HepG2 (cell line): ENCODE measurements around the gene MRM2. TPM values are rescaled to one million over a fixed set of nuclear protein-coding genes. Genes with fewer than 3 reads are reported as not detected.

Source experiments
- ATAC-seq: fragments of 200-7000 bp; cut with Tn5 transposase; 3 replicates; pipeline ENCODE4 v1.9.1; 2020; ENCODE audit warnings: mild to moderate bottlenecking, moderate library complexity
- BruUV-seq: library from RNA; stranded (reverse); fragments of 400-500 nt; replicated peaks from 2 replicates; lab custom pipeline; 2021; lab: Mats Ljungman, UMichigan
- CTCF ChIA-PET: fragments of 300-600 bp; formaldehyde crosslinking; extraction: SDS; loops from one replicate; lab custom pipeline; 2021; ENCODE audit warnings: low total read pairs, inconsistent platforms, low intra/inter-chr PET ratio; lab: Yijun Ruan, JAX
- POLR2A ChIA-PET: fragments of 350-600 bp; sonication (Branson Sonifier 250); formaldehyde crosslinking; loops from one replicate; lab custom pipeline; 2020; ENCODE audit warnings: antibody characterized with exemption, inconsistent platforms; lab: Yijun Ruan, JAX
- DNase-seq: peaks from one replicate; pipeline ENCODE4 v3.0.0-alpha.2; 2015; ENCODE audit warnings: low spot score
- FAIRE-seq: peaks from 3 replicates; lab custom pipeline; 2011; peaks lifted over from hg19 to GRCh38; lab: Jason Lieb, UNC
- H2AFZ ChIP-seq: one replicate; pipeline ENCODE4 v1.6.1; 2011; ENCODE audit warnings: low read length, inconsistent platforms
- H3K27ac ChIP-seq: fragments of 300-600 bp; 3 replicates; pipeline ENCODE4 v1.8.0; 2011; ENCODE audit warnings: mixed run types, mild to moderate bottlenecking, mixed read lengths, low read length, inconsistent platforms; ENCODE audit not compliant: insufficient read depth; ENCODE audit errors: extremely low read length
- H3K27me3 ChIP-seq, 2 experiments: fragments of 200-600 bp in 1 of 2; 2 replicates in 1 of 2; 3 replicates in 1 of 2; pipeline versions ENCODE4 v1.6.0 to v1.8.0; 2011; ENCODE audit warnings: low read length in 2 of 2, mild to moderate bottlenecking in 2 of 2, moderate library complexity in 2 of 2, inconsistent platforms in 1 of 2; ENCODE audit not compliant: insufficient read depth in 2 of 2, control insufficient read depth in 1 of 2
- H3K36me3 ChIP-seq, 2 experiments: fragments of 200-600 bp in 1 of 2; replicated peaks in 1 of 2; 2 replicates in 1 of 2; 3 replicates in 1 of 2; pipeline versions ENCODE4 v1.5.1 to v1.8.0; 2011; ENCODE audit warnings: low read length in 2 of 2, inconsistent platforms in 1 of 2; ENCODE audit not compliant: insufficient read depth in 2 of 2, control insufficient read depth in 1 of 2
- H3K4me1 ChIP-seq: 2 replicates; pipeline ENCODE4 v1.5.1; 2012; ENCODE audit warnings: low read length, inconsistent platforms; ENCODE audit not compliant: insufficient read depth
- H3K4me2 ChIP-seq: 2 replicates; pipeline ENCODE4 v1.6.0; 2011; ENCODE audit warnings: low read depth, low read length, inconsistent platforms
- H3K4me3 ChIP-seq, 3 experiments: fragments of 200-600 bp in 1 of 3; sonication (generic), shearing (Covaris generic) in 1 of 3; replicated peaks in 1 of 3; 2 replicates each; pipeline ENCODE4 v1.5.1; 2011 to 2016; ENCODE audit warnings: low read length in 3 of 3, inconsistent platforms in 2 of 3, low read depth in 2 of 3, mild to moderate bottlenecking in 2 of 3, control low read depth in 1 of 3, mixed read lengths in 1 of 3; ENCODE audit not compliant: insufficient read depth in 1 of 3
- H3K79me2 ChIP-seq: one replicate; pipeline ENCODE4 v1.6.1; 2011; ENCODE audit warnings: low read length, inconsistent platforms; ENCODE audit not compliant: insufficient read depth
- H3K9ac ChIP-seq: 2 replicates; pipeline ENCODE4 v1.6.0; 2011; ENCODE audit warnings: mild to moderate bottlenecking, low read depth, low read length, inconsistent platforms; ENCODE audit not compliant: insufficient read depth
- H3K9me3 ChIP-seq: 2 replicates; pipeline ENCODE4 v1.5.1; 2012; ENCODE audit warnings: mild to moderate bottlenecking, low read length
- H4K20me1 ChIP-seq: 2 replicates; pipeline ENCODE4 v1.6.0; 2011; ENCODE audit warnings: inconsistent platforms, mild to moderate bottlenecking, low read length, moderate library complexity; ENCODE audit not compliant: insufficient read depth
- ATF1 ChIP-seq: IDR thresholded peaks from 2 replicates; pipeline ENCODE4 v1.6.1; 2016; ENCODE audit warnings: mild to moderate bottlenecking, control low read depth
- CHD2 ChIP-seq: IDR thresholded peaks from 2 replicates; pipeline ENCODE4 v1.6.1; 2011; ENCODE audit warnings: low read depth, low read length, improper control_type of control experiment
- HMG20A ChIP-seq: IDR thresholded peaks from 2 replicates; pipeline ENCODE4 v1.6.1; 2016; ENCODE audit warnings: borderline replicate concordance
- HNF1A ChIP-seq, 2 experiments: sonication (generic) in 1 of 2; formaldehyde crosslinking in 1 of 2; IDR thresholded peaks; 2 replicates each; pipeline versions ENCODE4 v1.4.0 to v1.6.1; 2016 to 2020; ENCODE audit warnings: borderline replicate concordance in 1 of 2, low read depth in 1 of 2, mild to moderate bottlenecking in 1 of 2, missing genetic modification reagents in 1 of 2
- HNRNPK ChIP-seq: fragments of 200-400 bp; formaldehyde crosslinking; IDR thresholded peaks from 2 replicates; pipeline ENCODE4 v1.6.1; 2018; ENCODE audit warnings: low read length, low read depth, moderate library complexity, mild to moderate bottlenecking; ENCODE audit not compliant: poor library complexity, severe bottlenecking
- KDM5B ChIP-seq: sonication (generic); formaldehyde crosslinking; IDR thresholded peaks from 2 replicates; pipeline ENCODE4 v1.4.0; 2020; ENCODE audit warnings: missing genetic modification reagents, mild to moderate bottlenecking, borderline replicate concordance
- RFXANK ChIP-seq: IDR thresholded peaks from 2 replicates; pipeline ENCODE4 v1.6.1; 2016
- ZFP82 ChIP-seq: sonication (generic); formaldehyde crosslinking; IDR thresholded peaks from 2 replicates; pipeline ENCODE4 v1.5.1; 2020; ENCODE audit warnings: mild to moderate bottlenecking, missing genetic modification reagents, borderline replicate concordance
- ZMAT3 ChIP-seq: sonication (generic); formaldehyde crosslinking; conservative IDR thresholded peaks from 2 replicates; pipeline ENCODE4 v1.7.0; 2021; ENCODE audit warnings: missing genetic modification reagents
- ZNF143 ChIP-seq: sonication (generic); formaldehyde crosslinking; IDR thresholded peaks from 2 replicates; pipeline ENCODE4 v1.4.0; 2020; ENCODE audit warnings: missing genetic modification reagents
- ZNF253 ChIP-seq: sonication (generic); formaldehyde crosslinking; IDR thresholded peaks from 2 replicates; pipeline ENCODE4 v1.8.0; 2022; ENCODE audit warnings: mild to moderate bottlenecking, missing genetic modification reagents, borderline replicate concordance
- ZNF329 ChIP-seq: sonication (generic); formaldehyde crosslinking; IDR thresholded peaks from 2 replicates; pipeline ENCODE4 v1.9.0; 2021; ENCODE audit warnings: low read depth, mild to moderate bottlenecking, missing genetic modification reagents
- WGBS: methylation state at CpG from one replicate; pipeline ENCODE4 v1.1.6; 2017; ENCODE audit warnings: low lambda C conversion rate; 5-methylcytosine and 5-hydroxymethylcytosine counted together
- in situ Hi-C: cut with HindIII; loops from 2 replicates; pipeline ENCODE4 v1.10.0; 2017; ENCODE audit warnings: low pct_unique_long_range_greater_than_20kb; ENCODE audit not compliant: extremely low pct_ligation_motif_present
- intact Hi-C: fragments of 100-400 bp; cut with micrococcal nuclease; formaldehyde crosslinking; loops from one replicate; pipeline ENCODE4 v1.10.0; 2022; ENCODE audit not compliant: unreplicated experiment
- polyA plus RNA-seq, 8 experiments: library from polyadenylated mRNA; depleted of rRNA in 3 of 8; stranded (reverse) in 7 of 8; unstranded in 1 of 8; fragments of >200 nt; fragmentation: Illumina TruSeq in 4 of 8; extraction: Trizol in 4 of 8; gene quantifications; 2 replicates each; pipeline versions ENCODE4 v1.2.1 to v1.2.3, GENCODE V29; 2011 to 2016; ENCODE audit warnings: low read depth in 4 of 8, missing spikeins in 1 of 8, mixed read lengths in 1 of 8; ENCODE audit not compliant: insufficient read depth in 1 of 8
- total RNA-seq, 5 experiments: library from RNA; depleted of rRNA; stranded (reverse); fragments of >200 nt; fragmentation: Illumina TruSeq; extraction: Trizol; gene quantifications; 2 replicates each; pipeline ENCODE4 v1.2.3, GENCODE V29; 2016; ENCODE audit warnings: low read depth in 1 of 5
- TF ChIP-seq, protein P1 (sequence below): sonication (generic); formaldehyde crosslinking; IDR thresholded peaks from 2 replicates; pipeline ENCODE4 v1.5.0; 2020; ENCODE audit warnings: mild to moderate bottlenecking, missing genetic modification reagents
- TF ChIP-seq, protein P2 (sequence below): sonication (generic); formaldehyde crosslinking; IDR thresholded peaks from 2 replicates; pipeline ENCODE4 v1.4.0; 2020; ENCODE audit warnings: missing genetic modification reagents

Gene MRM2
- total and polyA plus RNA-seq, 2 of the 13 experiments (the other 11 are each of a cell fraction or from before 2014, with no cell fraction given) = 13.2 to 34.2 TPM

DNA sequence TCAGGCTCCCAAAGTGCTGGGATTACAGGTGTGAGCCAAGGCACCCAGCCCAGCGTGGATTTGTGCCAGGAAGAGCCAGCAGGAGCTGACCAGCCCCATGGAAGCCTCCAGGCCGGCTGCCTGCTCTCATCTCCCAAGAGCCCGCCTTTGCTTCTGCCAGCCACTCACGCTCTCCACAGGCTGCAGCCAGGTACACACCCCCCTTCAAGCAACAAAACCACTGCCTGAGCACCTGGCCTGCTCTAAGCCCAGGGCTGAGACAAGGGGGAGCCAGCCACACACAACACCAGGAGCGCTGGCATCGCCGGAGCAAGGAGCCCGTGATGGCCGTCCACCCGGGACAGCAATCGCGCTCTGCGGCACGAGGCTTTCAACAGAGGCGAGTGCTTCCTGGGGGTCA is 43.8 kb downstream of the MRM2 start (continued):
- TF ChIP-seq, protein P1, sequence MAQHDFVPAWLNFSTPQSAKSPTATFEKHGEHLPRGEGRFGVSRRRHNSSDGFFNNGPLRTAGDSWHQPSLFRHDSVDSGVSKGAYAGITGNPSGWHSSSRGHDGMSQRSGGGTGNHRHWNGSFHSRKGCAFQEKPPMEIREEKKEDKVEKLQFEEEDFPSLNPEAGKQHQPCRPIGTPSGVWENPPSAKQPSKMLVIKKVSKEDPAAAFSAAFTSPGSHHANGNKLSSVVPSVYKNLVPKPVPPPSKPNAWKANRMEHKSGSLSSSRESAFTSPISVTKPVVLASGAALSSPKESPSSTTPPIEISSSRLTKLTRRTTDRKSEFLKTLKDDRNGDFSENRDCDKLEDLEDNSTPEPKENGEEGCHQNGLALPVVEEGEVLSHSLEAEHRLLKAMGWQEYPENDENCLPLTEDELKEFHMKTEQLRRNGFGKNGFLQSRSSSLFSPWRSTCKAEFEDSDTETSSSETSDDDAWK (CRISPR knock-in tag) = no peak
- TF ChIP-seq CHD2 = no peak
- no peak for TF ChIP-seq ZFP82 (CRISPR knock-in tag)

DNA sequence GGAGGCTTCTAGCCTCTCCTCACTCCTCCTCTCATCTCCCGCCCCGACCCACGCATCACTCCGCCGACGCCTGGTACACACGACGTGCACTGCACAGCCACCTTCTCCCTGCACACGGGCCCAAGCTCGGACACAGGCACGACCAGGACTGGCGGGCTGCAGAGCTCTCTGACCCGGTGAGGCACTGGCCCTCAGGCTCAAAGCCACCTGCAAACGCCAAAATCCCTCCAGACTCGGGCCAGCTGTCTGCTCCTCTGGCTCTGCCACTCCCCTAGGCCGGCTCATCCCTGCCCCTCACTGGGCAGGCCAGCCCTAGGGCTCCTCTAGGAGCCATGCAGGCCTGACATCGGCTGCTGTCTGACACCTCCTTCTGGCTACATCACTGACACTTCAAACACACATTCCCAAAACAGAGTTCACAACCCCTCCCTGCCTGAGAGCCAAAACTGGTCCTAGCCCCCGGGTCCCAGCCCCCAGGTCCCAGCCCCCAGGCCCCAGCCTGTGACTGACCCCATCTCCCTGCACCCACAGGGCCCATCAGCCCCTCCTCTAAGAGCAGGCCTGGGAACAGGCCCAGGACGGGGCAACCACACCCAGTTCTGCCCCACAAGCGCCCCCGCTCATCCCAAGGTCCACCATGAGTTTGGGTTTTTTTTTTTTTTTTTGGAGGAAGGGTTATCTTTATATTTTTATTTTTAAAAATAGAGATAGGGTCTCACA is 44.4 kb downstream of the MRM2 start:
- intact Hi-C loops = loop anchor here (5.0 kb wide), 1 partner anchor 90 kb away; no protein-coding TSS in a partner anchor
- no peaks in the 10 kb centered on the region for H4K20me1 ChIP-seq
- H3K9me3 ChIP-seq = peaks cover 8% of the 10 kb centered on the region
- ChIA-PET CTCF (no interaction called here), POLR2A (no interaction called here)
- in situ Hi-C loops = no loop called here
- H3K9ac ChIP-seq = no peak overlapping the region
- H3K36me3 ChIP-seq = peaks cover 38 to 60% of the 10 kb centered on the region in 2 experiments; a peak in 4 of 5 replicates
- H3K4me2 ChIP-seq = no peak overlapping the region
- no peak overlapping the region for H3K4me3 ChIP-seq
- BruUV-seq = no TSS peak
- FAIRE-seq (no peak), ATAC-seq (no peak), DNase-seq (no peak)
- H3K27me3 ChIP-seq = no peaks in the 10 kb centered on the region
- H3K79me2 ChIP-seq = peaks cover 8% of the 10 kb centered on the region
- H3K27ac ChIP-seq = no peak overlapping the region
- no peak overlapping the region for H2AFZ ChIP-seq
- WGBS = 97% methylated on average over 20 of the region's 21 CpGs
- 0 out of 2 replicates have a peak, but pooled peaks cover 8% of the 10 kb centered on the region for H3K4me1 ChIP-seq
- TF ChIP-seq HNF1A (IDR thresholded peaks at IDR 0.05; ENCODE audit: low read depth) (no peak), HNF1A (CRISPR knock-in tag; IDR thresholded peaks at IDR 0.05; ENCODE audit: borderline replicate concordance) (no peak), KDM5B (no peak), HMG20A (CRISPR knock-in tag) (no peak), ATF1 (no peak), ZMAT3 (CRISPR knock-in tag) (no peak), ZNF253 (CRISPR knock-in tag) (no peak), ZNF329 (CRISPR knock-in tag) (no peak), RFXANK (CRISPR knock-in tag) (no peak), ZNF143 (CRISPR knock-in tag) (no peak), HNRNPK (no peak)
- TF ChIP-seq, protein P2, sequence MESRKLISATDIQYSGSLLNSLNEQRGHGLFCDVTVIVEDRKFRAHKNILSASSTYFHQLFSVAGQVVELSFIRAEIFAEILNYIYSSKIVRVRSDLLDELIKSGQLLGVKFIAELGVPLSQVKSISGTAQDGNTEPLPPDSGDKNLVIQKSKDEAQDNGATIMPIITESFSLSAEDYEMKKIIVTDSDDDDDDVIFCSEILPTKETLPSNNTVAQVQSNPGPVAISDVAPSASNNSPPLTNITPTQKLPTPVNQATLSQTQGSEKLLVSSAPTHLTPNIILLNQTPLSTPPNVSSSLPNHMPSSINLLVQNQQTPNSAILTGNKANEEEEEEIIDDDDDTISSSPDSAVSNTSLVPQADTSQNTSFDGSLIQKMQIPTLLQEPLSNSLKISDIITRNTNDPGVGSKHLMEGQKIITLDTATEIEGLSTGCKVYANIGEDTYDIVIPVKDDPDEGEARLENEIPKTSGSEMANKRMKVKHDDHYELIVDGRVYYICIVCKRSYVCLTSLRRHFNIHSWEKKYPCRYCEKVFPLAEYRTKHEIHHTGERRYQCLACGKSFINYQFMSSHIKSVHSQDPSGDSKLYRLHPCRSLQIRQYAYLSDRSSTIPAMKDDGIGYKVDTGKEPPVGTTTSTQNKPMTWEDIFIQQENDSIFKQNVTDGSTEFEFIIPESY (CRISPR knock-in tag) = no peak
